GM19328 (cell line): ENCODE data around the gene SPPL2B.

ENCODE experiments used
- ATAC-seq: cut with Tn5 transposase; IDR thresholded peaks from one replicate; pipeline ENCODE4 v1.9.1; 2021; ENCODE audit warnings: mild to moderate bottlenecking, moderate library complexity; ENCODE audit not compliant: unreplicated experiment

The SPPL2B gene

DNA sequence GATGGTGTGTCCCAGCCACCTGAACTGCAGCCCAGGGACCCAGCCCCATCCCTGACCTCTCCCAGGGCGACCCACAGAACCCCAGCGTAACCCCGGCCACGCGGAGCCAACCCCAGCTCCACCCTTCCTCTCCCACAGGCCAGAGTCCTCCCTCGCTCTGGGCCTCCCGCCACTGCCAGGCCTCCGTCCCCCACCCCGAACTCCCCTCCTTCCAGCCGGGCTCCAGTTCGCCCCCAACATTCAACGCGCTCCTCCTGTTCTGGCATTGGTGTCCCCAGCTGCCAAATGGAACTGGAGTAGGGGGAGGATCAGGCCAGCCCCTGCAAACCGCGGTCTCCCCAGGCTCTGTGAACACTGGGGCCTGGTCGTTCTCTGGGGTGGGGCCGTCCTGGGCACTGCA, 28.0 kb upstream of the SPPL2B start:
- ATAC-seq, result no peak

DNA sequence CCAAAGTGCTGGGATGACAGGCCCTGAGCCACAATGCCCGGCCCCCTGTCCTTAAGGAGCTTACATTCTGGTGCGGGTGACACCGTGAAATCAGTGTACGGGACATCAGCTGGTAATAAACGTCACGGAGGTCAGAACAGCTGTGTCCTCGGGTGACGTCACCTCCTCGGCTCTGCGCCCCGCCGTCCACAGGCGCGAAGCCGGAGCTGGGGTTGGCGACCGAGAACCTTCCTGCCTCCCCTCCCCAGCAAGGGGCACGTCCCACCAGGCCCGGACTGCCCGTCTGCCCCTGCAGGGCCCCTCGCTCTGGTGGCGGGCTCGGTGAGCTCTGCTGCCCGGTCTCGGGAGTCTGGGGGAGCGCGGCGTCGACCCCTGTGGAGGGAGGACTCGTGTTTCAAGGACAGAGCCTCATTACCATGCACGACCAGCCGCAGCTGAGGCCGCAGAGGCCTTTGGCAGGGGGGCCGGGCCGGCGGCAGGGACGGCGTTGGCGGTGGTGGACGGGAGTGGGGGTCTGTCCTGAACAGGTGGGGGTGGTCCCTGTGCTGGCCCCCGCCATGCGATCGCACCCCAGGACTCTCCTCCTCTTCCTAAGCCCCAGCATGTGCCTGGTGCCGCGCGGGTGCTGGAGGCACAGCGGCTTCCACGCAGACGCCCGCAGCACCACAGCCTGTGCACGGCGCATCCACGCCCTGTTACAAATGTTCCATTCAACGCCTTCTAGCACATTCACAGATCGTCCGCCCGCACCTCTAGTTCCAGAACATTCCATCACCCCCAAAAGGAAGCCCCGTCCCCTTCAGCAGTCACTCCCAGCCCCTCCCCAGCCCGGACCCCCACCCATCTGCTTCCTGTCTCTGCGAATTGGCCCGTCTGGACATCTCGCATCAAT, 25.9 kb upstream of the SPPL2B start:
- ATAC-seq, result no peak

DNA sequence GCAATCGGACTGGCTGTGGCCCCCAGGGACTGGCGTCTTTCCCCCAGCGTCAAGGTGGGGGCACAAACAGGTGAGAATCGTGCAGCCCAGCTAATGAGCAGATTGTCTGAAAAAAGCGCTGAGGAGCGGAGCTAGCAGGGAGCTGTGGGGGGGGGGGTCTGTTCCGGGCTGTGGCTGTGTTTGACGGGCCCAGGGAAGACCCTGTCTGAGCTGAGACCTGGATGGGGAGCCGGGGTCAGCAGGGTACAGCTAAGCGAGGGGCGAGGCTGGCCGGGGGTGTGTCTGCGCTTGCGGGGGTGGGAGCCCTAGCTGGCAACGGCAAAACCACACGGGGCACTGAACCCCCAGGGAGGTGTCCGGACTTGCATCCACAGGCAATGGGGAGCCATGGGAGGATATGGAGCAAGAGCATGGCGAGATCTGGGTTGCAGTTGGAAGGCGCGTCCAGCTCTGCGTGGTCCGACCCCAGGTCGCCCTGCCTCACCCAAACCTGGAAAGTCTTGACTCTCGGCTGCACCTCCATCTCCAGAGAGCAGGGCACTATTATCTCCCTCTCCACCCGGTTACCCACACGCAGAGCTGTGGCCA, 25.2 kb upstream of the SPPL2B start:
- no peak for ATAC-seq

DNA sequence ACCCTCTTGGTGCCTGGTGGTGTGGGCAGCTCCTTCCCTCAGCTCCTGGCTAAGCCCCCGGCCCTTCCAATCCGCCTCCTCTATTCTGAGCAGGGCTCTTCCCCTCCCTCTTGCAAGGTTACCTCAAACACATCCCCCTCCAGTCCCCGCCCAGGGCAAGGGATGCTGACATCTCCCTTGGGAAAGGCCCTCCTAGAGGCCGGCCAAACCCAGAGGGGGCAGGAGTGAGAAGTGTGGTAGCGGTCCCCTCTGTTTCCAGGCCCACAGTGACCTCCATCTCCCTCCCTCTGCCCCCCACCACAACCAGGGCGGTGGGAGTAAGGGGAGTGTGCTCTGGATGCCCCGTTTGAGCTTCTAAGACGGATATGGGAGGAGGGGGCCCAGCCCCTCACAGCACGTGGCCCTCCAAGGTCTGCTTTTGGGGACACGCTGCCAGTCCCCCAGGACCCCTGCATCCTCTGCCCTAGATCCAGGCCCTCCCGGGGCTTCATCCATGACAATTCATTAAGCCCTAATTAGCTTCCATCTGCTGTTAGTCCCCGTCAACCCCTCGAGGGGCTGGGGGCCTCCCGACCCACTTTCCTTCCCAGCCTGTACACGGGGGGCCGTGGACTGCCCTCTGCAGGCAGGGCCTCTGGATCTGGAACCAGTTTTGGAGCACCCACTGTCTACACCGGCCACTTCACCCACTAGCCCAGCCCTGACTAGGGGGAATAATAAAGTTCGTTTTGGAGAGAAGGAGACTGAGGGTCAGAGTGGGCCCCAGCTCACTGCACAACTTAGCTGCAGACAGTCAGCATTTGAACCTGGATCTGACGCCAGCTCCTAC, 22.8 kb upstream of the SPPL2B start:
- no peak for ATAC-seq

DNA sequence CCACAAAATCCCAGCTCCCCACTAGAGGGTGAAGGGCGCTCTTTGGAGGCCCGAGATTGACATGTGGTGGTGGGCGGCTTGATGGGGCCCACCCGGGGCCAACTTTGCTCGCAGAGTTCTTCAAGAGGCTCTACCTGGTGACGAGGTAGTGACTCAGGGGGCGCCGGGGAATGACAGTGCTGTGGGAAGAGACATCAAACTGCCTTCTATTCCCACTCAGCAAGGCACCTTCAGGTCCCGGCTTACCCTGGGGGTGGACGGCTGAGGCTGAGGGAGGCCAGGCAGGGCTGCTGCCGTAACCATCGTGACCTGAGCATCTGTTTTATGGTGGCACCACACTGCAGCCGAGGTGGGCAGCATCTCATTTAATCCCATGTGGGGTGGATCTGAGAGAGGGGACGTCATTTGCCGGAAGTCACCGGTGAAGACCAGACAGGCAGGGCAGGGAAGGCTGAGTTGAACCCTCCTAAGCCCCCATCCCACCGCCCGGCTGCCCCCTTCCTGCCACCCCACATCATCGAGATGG, 22.1 kb upstream of the SPPL2B start:
- no peak for ATAC-seq

DNA sequence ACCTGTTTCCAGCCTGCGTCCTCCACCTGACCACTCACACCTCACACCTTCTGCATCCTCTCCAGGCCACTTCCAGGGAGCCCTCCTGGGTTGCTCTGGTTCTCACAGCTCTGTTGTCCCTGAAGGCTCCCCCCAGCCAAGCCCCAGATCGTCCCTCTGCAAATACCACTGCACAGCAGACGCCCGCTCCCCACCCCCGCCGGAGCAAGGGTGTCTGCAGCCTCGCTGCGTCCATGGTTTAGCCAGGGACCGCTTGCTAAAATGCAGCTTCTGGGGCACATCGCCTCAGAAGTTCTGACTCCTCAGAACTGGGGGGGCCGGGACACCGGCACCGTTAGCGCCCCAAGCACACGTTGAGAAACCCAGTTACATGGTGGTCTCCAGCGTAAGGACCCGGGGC, 21.5 kb upstream of the SPPL2B start:
- ATAC-seq, result no peak

DNA sequence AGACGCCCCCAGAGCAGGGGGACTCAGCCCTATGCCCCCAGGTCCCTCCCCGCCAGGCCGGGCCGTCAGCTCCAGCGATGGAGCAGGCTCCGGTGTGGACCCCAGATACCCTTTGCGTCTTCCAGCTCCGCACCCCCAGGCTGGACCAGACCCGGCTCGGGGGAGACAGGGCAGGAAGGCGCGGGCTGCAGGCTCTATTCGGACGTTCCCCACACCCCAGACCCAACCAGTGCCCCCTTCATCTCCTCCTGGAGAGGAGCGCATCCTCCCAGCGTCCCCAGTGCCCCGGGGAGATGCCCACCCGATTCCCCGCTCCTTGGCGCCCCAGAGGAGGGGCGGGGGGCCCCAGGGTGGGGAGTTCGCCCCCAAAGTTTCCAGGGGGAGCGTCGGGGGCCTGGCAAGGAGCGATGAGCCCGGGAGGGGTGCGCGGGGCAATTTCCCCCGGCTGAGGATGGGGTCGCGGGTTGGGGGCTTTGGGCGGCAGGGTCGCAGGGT, 20.9 kb upstream of the SPPL2B start:
- no peak for ATAC-seq

DNA sequence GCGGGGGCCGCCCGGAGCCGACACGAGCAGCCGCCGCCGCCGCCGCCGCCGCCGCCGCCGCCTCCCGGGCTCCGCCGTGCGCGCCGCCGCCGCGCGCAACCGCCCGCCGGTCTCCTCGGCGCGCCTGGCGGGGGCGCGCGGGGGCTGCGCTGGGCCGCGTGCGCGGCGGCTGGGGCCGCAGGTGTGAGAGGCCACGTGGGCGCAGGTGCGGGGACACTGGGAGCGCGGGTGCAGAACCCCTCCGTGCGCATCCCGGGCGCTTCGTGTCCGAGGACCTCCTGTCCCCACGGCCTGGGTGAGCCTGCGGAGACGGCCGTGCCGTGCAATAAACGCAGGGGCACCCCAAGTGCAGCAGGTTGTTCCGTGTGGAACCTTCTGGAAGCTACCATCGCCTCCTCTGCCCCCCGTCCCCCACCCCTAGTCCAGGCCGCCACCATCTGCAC, 20.3 kb upstream of the SPPL2B start, which contains the start of gene LINGO3:
Gene LINGO3 (minus strand): TSS at position 41 of the 443 bp plus-strand sequence. CDS start 16,378 bp downstream, outside the sequence.
- no peak for ATAC-seq

DNA sequence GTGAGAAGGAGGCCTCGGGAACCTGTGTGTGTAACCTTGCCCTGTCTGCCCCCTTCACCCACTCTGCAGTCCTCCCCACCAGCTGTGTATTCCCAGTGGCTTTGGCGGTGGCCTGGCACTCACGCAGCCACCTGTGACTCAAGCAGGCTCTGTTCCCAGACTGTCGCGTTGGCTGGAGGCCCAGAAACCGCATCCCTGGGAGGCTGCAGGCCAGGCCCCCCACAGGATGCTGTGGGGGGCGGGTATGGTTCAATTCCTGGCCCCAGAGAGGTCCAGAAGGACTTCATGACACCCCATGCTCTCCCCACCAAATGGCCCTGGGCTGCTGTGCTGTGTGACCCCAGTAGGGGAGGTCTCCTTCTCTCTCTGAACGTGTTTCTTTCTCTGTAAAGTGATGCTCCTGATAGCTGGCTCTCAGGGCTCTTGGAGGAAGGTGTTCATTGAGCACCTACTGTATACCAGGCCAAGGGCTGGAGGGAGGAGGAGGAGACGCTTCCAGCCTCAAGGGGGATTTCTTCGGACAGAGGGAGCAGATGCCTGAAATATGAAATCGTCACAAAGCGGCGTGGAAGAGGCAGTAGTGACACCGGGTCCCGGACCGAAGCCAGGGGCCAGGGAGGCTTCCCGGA, 18.6 kb upstream of the SPPL2B start:
- no peak for ATAC-seq

DNA sequence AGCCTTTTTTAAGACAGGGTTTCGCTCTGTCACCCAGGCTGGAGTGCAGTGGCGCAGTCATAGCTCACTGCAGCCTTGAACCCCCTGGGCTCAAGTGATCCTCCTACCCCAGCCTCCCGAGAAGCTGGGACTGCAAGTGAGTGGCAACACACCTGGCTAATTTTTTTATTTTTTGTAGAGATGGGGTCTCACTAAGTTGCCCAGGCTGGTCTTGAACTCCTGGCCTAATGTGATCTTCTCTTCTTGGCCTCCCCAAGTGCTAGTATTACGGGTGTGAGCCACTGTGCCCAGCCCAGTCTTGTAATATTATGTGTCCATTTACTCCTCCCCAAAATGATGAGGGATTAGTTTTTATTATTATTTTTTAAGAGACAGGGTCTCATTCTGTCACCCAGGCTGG, 17.4 kb upstream of the SPPL2B start:
- no peak for ATAC-seq

DNA sequence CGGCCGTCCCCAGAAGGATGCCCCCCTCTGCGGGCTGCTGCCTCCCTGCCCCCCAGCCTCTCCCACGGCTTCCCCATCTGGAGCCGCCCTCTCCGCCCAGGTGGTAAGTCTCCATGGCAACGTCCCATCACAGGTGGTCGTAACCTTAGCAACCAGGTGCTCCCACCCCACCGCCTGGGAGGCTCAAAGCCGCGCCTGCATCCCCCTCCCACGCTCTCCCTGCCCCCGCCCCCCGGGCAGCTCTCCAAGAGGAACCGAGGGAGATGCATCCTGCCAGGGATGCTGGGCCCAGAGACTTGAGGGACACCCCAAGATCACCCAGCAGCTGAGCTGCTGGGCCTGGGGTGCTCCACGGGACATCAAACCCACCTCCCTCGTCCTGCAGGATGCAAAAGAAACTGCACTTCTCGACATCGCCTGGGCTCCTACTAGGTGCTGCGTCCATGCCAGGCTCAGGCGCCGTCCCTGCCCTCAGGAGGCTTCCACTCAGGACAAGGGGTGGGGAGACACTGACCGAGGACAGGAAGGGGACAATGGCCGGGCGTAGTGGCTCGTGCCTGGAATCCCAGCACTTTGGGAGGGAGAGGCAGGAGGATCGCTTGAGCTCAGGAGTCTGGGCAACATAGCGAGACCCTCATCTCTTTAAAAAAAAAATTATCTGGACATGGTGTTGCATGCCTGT, 15.5 kb upstream of the SPPL2B start:
- no peak for ATAC-seq

DNA sequence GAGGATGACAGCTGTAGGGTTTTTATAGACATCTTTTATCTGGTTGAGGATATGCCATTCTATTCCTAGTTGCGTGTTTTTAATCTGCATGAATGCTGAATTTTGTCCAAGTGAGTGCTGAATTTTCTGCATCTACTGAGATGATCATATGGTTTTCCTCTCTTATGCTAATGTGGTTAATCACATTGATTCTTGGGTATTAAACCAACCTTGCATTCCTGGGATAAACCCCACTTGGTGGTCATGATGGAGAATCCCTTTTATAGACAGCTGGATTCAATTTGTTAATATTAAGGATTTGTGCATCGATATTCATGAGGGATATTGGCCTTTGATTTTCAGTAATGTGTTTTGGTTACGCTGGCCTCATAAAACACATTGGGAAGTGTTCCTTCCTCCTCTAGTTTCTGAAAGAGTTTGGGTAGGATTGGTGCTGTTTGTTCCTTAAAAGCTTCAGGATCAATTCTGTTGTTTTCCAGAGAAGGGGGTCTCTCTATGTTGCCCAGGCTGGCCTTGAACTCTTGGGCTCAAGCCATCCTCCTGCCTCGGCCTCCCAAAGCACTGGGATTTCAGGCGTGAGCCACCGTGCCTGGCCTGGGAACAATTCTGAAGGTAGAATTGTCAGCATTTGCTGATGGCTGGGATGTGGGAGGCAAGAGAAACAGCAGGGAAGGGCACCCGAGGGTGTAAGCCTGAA, 13.2 kb upstream of the SPPL2B start:
- ATAC-seq, result no peak

DNA sequence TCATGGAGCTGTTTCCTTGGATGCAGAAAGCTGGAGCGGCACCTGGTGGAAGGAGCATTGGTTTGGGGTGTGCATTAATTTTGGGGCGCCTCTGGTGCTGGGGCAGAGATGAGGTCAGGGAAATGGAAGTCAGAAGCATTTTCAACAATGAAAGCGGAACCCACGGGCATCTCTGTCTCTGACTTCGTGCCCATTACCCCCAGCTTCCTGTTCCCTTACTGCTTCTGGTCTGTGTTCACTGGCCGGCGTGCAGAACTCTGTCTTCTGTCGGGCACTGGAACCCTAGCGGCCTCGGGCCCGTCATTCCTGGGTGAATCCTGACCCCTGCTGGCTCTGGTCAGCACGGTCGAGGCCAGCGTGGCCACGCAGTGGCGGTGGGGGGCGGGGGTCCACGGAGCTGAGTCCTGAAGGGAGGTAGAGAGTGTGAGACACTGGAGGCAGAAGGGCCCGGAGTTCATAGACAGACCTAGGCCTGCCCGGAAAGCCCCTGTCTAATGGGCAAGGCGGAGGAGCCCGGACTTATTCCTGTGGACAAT, 12.6 kb upstream of the SPPL2B start:
- ATAC-seq, result no peak

DNA sequence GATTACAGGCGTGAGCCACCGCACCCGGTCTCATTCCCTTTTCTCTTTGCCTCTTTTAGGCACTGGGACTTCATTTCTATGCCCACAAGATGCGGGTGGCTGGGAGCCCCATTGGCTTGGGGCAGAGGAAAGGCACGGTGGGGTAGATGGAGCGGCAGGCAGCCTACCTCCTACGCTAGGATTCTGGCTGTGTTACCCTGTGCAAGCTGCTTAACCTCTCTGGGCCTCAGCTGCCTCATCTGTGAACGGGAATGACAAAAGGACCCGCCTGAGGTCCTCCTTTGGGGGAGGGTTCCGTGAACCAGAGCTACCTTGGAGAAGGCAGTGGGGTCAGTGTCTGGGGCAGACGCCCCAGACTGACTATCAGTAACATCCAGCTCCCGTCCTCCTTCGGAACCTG, 11.2 kb upstream of the SPPL2B start:
- no peak for ATAC-seq

DNA sequence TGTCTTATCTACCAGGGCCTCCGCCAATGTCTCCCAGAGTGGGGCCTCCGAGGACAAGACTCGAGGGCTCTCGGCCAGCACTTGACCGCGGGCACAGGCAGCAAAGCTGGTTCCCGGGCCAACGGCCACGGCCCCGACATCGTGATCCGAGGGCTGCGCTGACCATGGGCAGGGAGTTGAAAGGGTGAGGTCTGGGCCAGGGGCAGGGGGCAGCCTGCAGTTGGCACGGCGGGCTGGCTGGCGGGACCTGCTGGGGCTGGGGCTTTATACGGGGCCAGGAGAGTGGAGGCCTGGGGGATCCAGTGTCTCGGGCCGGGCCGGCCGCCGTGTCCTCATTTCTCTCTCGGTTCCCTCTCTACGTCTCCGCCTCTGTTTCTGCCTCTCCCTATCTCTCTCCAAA, 10.7 kb upstream of the SPPL2B start:
- no peak for ATAC-seq

DNA sequence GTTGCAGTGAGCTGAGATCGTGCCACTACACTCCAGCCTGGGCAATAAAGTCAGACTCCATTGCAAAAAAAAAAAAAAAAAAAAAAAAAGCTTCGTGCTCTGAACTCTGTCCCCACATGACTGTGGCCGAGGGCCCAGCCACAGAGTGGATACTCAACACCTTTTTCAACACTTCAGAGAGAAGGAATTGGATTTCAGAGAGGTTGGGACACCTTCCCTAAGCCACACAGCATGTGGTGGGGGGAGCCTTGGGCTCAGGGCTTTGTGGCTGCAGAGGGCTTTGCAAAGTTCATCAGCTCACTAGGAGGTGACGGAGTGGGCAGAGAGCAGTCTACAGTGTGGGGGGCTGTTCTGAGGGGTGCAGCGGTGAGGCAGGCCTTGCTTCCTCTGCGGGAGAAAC, 9.6 kb upstream of the SPPL2B start:
- ATAC-seq, result no peak

DNA sequence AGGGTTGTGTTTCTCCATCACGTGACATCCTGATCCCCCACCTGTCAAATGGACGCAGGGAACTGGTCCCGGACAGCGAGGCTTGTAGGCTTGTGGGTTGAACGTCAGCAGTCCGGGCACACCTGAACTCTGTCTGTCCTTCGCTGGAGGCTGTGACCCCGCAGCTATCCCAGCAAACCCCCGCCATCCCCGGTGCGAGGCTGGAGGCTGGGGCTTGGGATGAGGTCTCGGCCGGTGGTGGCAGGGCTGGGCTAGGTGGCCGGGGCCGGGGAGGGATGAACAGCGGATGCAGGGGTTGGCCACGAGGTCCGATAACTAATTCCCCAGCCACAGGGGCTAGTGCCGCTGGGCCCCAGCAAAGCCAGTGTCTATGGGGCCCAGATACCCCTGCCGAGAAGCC, 8.9 kb upstream of the SPPL2B start:
- ATAC-seq, result no peak

DNA sequence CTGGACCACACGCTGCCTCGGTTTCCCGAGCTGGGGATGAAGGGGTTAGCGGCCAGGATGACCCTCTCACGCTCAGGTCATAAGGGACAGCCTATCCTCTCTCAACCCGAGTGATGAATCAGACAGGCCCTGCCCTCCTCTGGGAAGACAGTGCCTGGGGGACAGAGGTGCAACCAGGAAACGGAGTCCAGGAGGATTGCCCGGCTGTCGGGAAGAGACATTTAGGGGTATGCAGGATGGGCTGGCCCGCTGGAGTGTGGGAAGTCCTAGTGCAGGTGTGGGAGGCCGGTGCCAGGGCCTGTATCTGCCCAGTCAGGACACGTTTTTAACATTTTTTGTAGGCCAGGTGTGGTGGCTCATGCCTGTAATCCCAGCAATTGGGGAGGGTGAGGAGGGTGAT, 8.4 kb upstream of the SPPL2B start:
- ATAC-seq, result no peak

DNA sequence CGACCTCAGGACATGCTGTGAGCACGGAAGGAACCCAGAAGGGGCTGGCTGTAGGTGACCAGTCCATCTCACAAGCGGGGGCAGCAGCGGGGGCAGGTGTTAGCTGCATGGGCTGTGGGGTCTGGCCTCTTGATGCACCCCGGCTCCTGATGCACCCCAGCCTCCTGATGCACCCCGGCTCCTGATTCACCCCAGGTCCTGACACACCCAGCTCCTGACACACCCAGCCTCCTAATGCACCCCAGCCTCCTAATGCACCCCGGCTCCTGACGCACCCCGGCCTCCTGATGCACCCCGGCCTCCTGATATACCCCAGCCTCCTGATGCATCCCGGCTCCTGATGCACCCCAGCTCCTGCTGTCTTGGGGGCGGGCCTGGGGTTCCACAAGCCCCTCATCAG, 7.5 kb upstream of the SPPL2B start:
- no peak for ATAC-seq
